Caco-2 (cell line): ENCODE data around the gene CDC34. TPM values are rescaled to one million over a fixed set of nuclear protein-coding genes. Genes with fewer than 3 reads are reported as not detected.
A peak's percentile ranks its signal among the peaks of the same experiment; 100 is the strongest.
"Not testable (repeated sequence)": the region's sequence is repeated elsewhere in the genome, so short reads cannot be mapped to it uniquely, and the experiment has no call there.

ENCODE experiments used
- BruUV-seq: library from RNA; stranded (reverse); fragments of 400-500 nt; replicated peaks from 2 replicates; lab custom pipeline; 2021; lab: Mats Ljungman, UMichigan
- CTCF ChIA-PET: fragments of 300-600 bp; sonication (Branson Sonifier 250); formaldehyde crosslinking; loops from one replicate; lab custom pipeline; 2022; ENCODE audit warnings: antibody characterized with exemption; lab: Charles Lee
- POLR2A ChIA-PET: fragments of 300-600 bp; sonication (Branson Sonifier 250); formaldehyde crosslinking; loops from one replicate; lab custom pipeline; 2022; ENCODE audit warnings: antibody characterized with exemption; lab: Charles Lee
- DNase-seq, 2 experiments: peaks; one replicate each; pipeline versions ENCODE4 v3.0.0 to v3.0.0-alpha.2; 2020 to 2022
- H3K27me3 ChIP-seq: replicated peaks from 2 replicates; pipeline ENCODE4 v1.6.0; 2011; ENCODE audit warnings: low read length; ENCODE audit not compliant: control insufficient read depth, insufficient read depth
- H3K36me3 ChIP-seq: 2 replicates; pipeline ENCODE4 v1.5.1; 2011; ENCODE audit warnings: low read length; ENCODE audit not compliant: control insufficient read depth, insufficient read depth
- H3K4me1 ChIP-seq: fragments of 250-450 bp; sonication (Bioruptor Pico); 2 replicates; pipeline ENCODE4 v1.5.1; 2020; ENCODE audit warnings: mild to moderate bottlenecking
- H3K4me3 ChIP-seq: 2 replicates; pipeline ENCODE4 v1.5.1; 2011; ENCODE audit warnings: low read depth, mild to moderate bottlenecking, control low read depth, low read length
- H3K9me3 ChIP-seq: fragments of 250-450 bp; sonication (Bioruptor Pico); 2 replicates; pipeline ENCODE4 v1.5.1; 2020; ENCODE audit warnings: mild to moderate bottlenecking, moderate library complexity
- H3K27ac Mint-ChIP-seq: one replicate; pipeline ENCODE4 v1.8.0; 2022; ENCODE audit warnings: mixed read lengths; ENCODE audit not compliant: unreplicated experiment
- H3K27me3 Mint-ChIP-seq: one replicate; pipeline ENCODE4 v1.8.0; 2022; ENCODE audit warnings: mixed read lengths; ENCODE audit not compliant: insufficient read depth, unreplicated experiment
- H3K36me3 Mint-ChIP-seq: one replicate; pipeline ENCODE4 v1.8.0; 2022; ENCODE audit warnings: mild to moderate bottlenecking, mixed read lengths; ENCODE audit not compliant: insufficient read depth, unreplicated experiment
- H3K4me1 Mint-ChIP-seq: one replicate; pipeline ENCODE4 v1.8.0; 2022; ENCODE audit warnings: low read depth, mixed read lengths; ENCODE audit not compliant: unreplicated experiment
- H3K4me3 Mint-ChIP-seq: one replicate; pipeline ENCODE4 v1.8.0; 2022; ENCODE audit warnings: mild to moderate bottlenecking, moderate library complexity, mixed read lengths; ENCODE audit not compliant: unreplicated experiment
- H3K9me3 Mint-ChIP-seq: one replicate; pipeline ENCODE4 v1.8.0; 2022; ENCODE audit warnings: mixed read lengths; ENCODE audit not compliant: unreplicated experiment
- CTCF ChIP-seq, 2 experiments: fragments of 200-600 bp in 1 of 2; IDR thresholded peaks; 1 replicate in 1 of 2; 2 replicates in 1 of 2; pipeline versions ENCODE4 v1.5.1 to v1.8.0; 2011 to 2022; ENCODE audit warnings: antibody characterized with exemption in 1 of 2, control low read depth in 1 of 2, inconsistent platforms in 1 of 2, low read depth in 1 of 2, low read length in 1 of 2, mild to moderate bottlenecking in 1 of 2, moderate library complexity in 1 of 2; ENCODE audit not compliant: insufficient read depth in 1 of 2, severe bottlenecking in 1 of 2, unreplicated experiment in 1 of 2
- intact Hi-C: fragments of 100-400 bp; cut with micrococcal nuclease; formaldehyde crosslinking; loops from one replicate; pipeline ENCODE4 v1.10.0; 2022; ENCODE audit not compliant: unreplicated experiment
- total RNA-seq: library from RNA; stranded (reverse); gene quantifications from 2 replicates; pipeline ENCODE4 v1.2.3, GENCODE V29; 2022

The CDC34 gene
- total RNA-seq, 1 experiment from 2014 or later, result 129 TPM

- intact Hi-C loops, result no loop called here
- ChIA-PET CTCF (interaction anchor here (1.2 kb wide), 1 partner anchor 17 kb away, joined by 3 read pairs; no protein-coding TSS in a partner anchor), POLR2A (no interaction called here)
- peaks cover 8% of the 10 kb centered on the region for H3K4me1 ChIP-seq
- no peaks in the 10 kb centered on the region for H3K36me3 ChIP-seq
- no peak overlapping the region for H3K4me3 ChIP-seq
- Mint-ChIP-seq H3K27me3 (no peaks in the 10 kb centered on the region), H3K27ac (no peak overlapping the region), H3K9me3 (no peaks in the 10 kb centered on the region), H3K4me1 (no peaks in the 10 kb centered on the region), H3K4me3 (no peak overlapping the region), H3K36me3 (peaks cover 54% of the 10 kb centered on the region)
- DNase-seq, result peak in 1 of 2 experiments; percentile 65
- TF ChIP-seq CTCF (IDR thresholded peaks at IDR 0.05; ENCODE audit: insufficient read depth in 1 of 2, low read depth in 1 of 2, low read length in 1 of 2, severe bottlenecking in 1 of 2, unreplicated experiment in 1 of 2), result peak; percentile 78 to 79
- H3K27me3 ChIP-seq, result no peaks in the 10 kb centered on the region
- no TSS peak for BruUV-seq
- H3K9me3 ChIP-seq, result no peaks in the 10 kb centered on the region
These were observed 52.9 kb downstream of the CDC34 start for GRCh38 chr19:584240-585001.

DNA sequence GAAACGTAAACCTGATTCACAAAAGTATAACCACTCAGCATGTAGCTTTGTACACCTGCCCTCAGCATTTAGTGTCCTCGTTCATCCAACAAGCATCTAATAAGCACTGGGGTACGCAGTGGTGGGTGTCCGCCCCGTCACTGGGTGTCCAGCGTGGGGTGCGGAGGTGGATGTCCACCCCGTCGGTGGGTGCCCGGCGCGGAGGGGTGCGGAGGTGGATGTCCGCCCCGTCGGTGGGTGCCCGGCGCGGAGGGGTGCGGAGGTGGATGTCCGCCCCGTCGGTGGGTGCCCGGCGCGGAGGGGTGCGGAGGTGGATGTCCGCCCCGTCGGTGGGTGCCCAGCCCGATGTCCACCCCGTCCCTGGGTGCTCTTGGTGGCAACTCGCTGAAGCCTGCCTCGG is 53.6 kb downstream of the CDC34 start:
- POLR2A ChIA-PET, intact Hi-C loops: not testable (repeated sequence)
- CTCF ChIA-PET, result interaction anchor here (0.6 to 1.2 kb wide), 2 partner anchors 18 to 166 kb away, joined by 3 read pairs; partner anchors contain the start of gene MISP

GRCh38 chr19:585551-586110 is 54.1 kb downstream of the CDC34 start:
- POLR2A ChIA-PET, result no interaction called here
- intact Hi-C loops, result no loop called here
- CTCF ChIA-PET, result interaction anchor here (0.6 to 1.2 kb wide), 3 partner anchors 19 to 302 kb away, joined by 3 to 4 read pairs (median 3); partner anchors contain the start of gene MISP

More for the DNA sequence above, 53.6 kb downstream of the CDC34 start:
- H3K27me3 Mint-ChIP-seq, H3K4me1 ChIP-seq, H3K9me3 Mint-ChIP-seq, H3K4me3 Mint-ChIP-seq, H3K27ac Mint-ChIP-seq, H3K36me3 ChIP-seq, BruUV-seq, H3K4me1 Mint-ChIP-seq, H3K9me3 ChIP-seq, H3K27me3 ChIP-seq, H3K4me3 ChIP-seq, DNase-seq: not testable (repeated sequence)
- H3K36me3 Mint-ChIP-seq, result peaks cover 47% of the 10 kb centered on the region

More at GRCh38 chr19:585551-586110, 54.1 kb downstream of the CDC34 start:
- no peaks in the 10 kb centered on the region for H3K27me3 ChIP-seq
- peaks cover 42% of the 10 kb centered on the region for H3K36me3 Mint-ChIP-seq
- no peak for DNase-seq
- H3K9me3 ChIP-seq, result no peaks in the 10 kb centered on the region
- no peak for TF ChIP-seq CTCF (IDR thresholded peaks at IDR 0.05; ENCODE audit: insufficient read depth in 1 of 2, low read depth in 1 of 2, low read length in 1 of 2, severe bottlenecking in 1 of 2, unreplicated experiment in 1 of 2)
- H3K27me3 Mint-ChIP-seq, result no peaks in the 10 kb centered on the region
- no TSS peak for BruUV-seq
- no peak overlapping the region for H3K27ac Mint-ChIP-seq
- no peaks in the 10 kb centered on the region for H3K9me3 Mint-ChIP-seq
- H3K4me1 Mint-ChIP-seq, result no peaks in the 10 kb centered on the region
- peaks cover 11% of the 10 kb centered on the region for H3K4me1 ChIP-seq
- no peak overlapping the region for H3K4me3 Mint-ChIP-seq
- no peak overlapping the region for H3K4me3 ChIP-seq
- H3K36me3 ChIP-seq, result no peaks in the 10 kb centered on the region
